Sigmoid colon (tissue), 7 donors: ENCODE results near the gene TARDBP. TPM values are rescaled to one million over a fixed set of nuclear protein-coding genes. Genes with fewer than 3 reads are reported as not detected.
"Not testable (repeated sequence)": the region's sequence is repeated elsewhere in the genome, so short reads cannot be mapped to it uniquely, and the experiment has no call there.

ENCODE experiments used
- DNase-seq: peaks from one replicate; pipeline ENCODE4 v3.0.0-alpha.2; 2019
- H3K27ac ChIP-seq, 4 donors: fragments of 200-600 bp; sonication (generic); one replicate each; pipeline ENCODE4 v1.5.1; 2016 to 2019; ENCODE audit warnings: mild to moderate bottlenecking in 1 of 4
- H3K27me3 ChIP-seq, 3 donors: fragments of 200-600 bp; sonication (generic); one replicate each; pipeline ENCODE4 v1.5.1; 2019; ENCODE audit warnings: mild to moderate bottlenecking in 1 of 3
- H3K36me3 ChIP-seq, 4 donors: fragments of 200-600 bp; sonication (generic); one replicate each; pipeline ENCODE4 v1.5.1; 2016 to 2019
- H3K4me1 ChIP-seq, 4 donors: fragments of 200-600 bp; sonication (generic); one replicate each; pipeline ENCODE4 v1.5.1; 2017 to 2019
- H3K4me3 ChIP-seq, 4 donors: fragments of 200-600 bp; sonication (generic); one replicate each; pipeline ENCODE4 v1.5.1; 2017 to 2019; ENCODE audit warnings: mild to moderate bottlenecking in 2 of 4, moderate library complexity in 1 of 4
- H3K9me3 ChIP-seq, 4 donors: fragments of 200-600 bp in 3 of 4; sonication (generic) in 3 of 4; one replicate each; pipeline versions ENCODE4 v1.5.1 to v1.6.1; 2013 to 2019
- CTCF ChIP-seq, 4 experiments: fragments of 450-650 bp in 3 of 4; fragments of 200-600 bp in 1 of 4; IDR thresholded peaks; one replicate each; pipeline ENCODE4 v1.5.1; 2016 to 2019; ENCODE audit warnings: antibody characterized with exemption in 4 of 4, mild to moderate bottlenecking in 3 of 4, moderate library complexity in 2 of 4
- EP300 ChIP-seq, 4 donors: sonication (generic); formaldehyde crosslinking; IDR thresholded peaks; one replicate each; pipeline ENCODE4 v1.6.1; 2017; ENCODE audit warnings: antibody characterized with exemption in 4 of 4
- POLR2A ChIP-seq, 2 donors: fragments of 450-650 bp; IDR thresholded peaks; one replicate each; pipeline ENCODE4 v1.6.1; 2016; ENCODE audit warnings: antibody characterized with exemption in 2 of 2, mild to moderate bottlenecking in 2 of 2, moderate library complexity in 2 of 2
- POLR2AphosphoS5 ChIP-seq, 4 donors: sonication (generic); formaldehyde crosslinking; IDR thresholded peaks; one replicate each; pipeline ENCODE4 v1.6.1; 2017; ENCODE audit warnings: antibody characterized with exemption in 4 of 4
- WGBS, 2 donors: extraction: QIAGEN DNeasy Blood & Tissue Kit; methylation state at CpG; one replicate each; pipeline ENCODE4 v1.1.7; 2013; 5-methylcytosine and 5-hydroxymethylcytosine counted together
- intact Hi-C: fragments of 100-400 bp; cut with DNase I; formaldehyde crosslinking; loops from one replicate; pipeline ENCODE4 v1.15.1; 2023
- polyA plus RNA-seq, 3 donors: library from polyadenylated mRNA; stranded (reverse); fragments of 200-250 nt; gene quantifications; one replicate each; pipeline ENCODE4 v1.2.3, GENCODE V29; 2013
- total RNA-seq, 4 donors: library from RNA; depleted of rRNA; stranded (reverse); fragments of >200 nt; gene quantifications; one replicate each; pipeline ENCODE4 v1.1.0, GENCODE V29; 2016
- donor health status: healthy with polysubstance abuse.
- donor health status: Bipolar disorder and iron deficiency.
- donor health status: healthy.

Gene TARDBP
- total and polyA plus RNA-seq, 7 donors = 68.6 to 158 (median 123) TPM

DNA sequence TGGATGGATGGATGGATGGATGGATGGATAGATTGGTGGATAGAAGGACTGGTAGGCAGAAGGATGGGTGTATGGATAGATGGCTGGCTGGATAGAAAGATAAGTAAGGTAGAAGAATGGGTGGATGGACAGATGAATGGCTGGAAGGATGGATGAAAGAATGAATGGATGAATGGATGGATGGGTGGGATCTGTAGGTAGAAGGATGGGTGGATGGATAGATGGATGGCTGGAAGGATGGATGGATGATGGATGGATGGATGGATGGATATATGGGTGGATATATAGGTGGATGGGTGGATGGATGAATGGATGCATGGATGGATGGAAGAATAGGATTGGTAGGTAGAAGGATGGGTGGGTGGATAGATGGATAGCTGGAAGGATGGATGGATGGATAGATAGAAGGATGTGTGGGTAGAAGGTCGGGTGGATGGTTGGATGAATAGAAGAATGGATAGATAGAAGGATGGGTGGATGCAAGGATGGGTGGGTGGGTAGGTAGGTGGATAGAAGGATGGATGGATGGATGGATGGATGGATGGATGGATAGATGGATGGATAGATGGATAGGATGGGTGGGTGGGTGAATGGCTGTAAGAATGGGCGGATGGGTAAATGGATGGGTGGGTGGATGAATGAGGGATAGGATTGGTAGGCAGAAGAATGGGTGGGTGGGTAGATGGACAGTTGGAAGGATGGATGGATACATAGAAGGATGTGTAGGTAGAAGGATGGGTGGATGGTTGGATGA lies 27.1 kb downstream of the TARDBP start:
- 74 to 78% methylated on average over 2 of the region's 2 CpGs for WGBS, 2 donors
- no peak for DNase-seq
- Histone ChIP-seq H3K4me1 (peaks cover 0 to 10% (median 7%) of the 10 kb centered on the region in 4 donors), H3K9me3 (no peaks in the 10 kb centered on the region), H3K36me3 (no peaks in the 10 kb centered on the region), H3K27ac (no peak overlapping the region), H3K4me3 (no peak overlapping the region), H3K27me3 (no peaks in the 10 kb centered on the region)
- intact Hi-C loops = loop anchor here (2.0 kb wide), 1 partner anchor 603 kb away; no protein-coding TSS in a partner anchor
- TF ChIP-seq POLR2AphosphoS5 (IDR thresholded peaks at IDR 0.05) (no peak), POLR2A (IDR thresholded peaks at IDR 0.05) (no peak), CTCF (IDR thresholded peaks at IDR 0.05) (no peak), EP300 (IDR thresholded peaks at IDR 0.05) (no peak)

DNA sequence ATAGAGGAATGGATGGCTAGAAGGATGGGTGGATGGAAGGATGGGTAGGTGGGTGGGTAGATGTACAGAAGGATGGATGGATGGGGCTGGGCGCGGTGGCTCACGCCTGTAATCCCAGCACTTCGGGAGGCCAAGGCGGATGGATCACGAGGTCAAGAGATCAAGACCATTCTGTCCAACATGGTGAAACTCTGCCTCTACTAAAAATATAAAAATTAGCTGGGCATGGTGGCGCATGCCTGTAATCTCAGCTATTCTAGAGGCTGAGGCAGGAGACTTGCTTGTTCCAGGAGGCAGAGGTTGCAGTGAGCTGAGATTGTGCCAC lies 27.6 kb downstream of the TARDBP start:
- H3K4me3 ChIP-seq, H3K36me3 ChIP-seq, H3K4me1 ChIP-seq, H3K27ac ChIP-seq, DNase-seq, H3K9me3 ChIP-seq, H3K27me3 ChIP-seq, intact Hi-C loops: not testable (repeated sequence)
- 90% methylated on average over 7 of the region's 7 CpGs for WGBS, 2 donors

GRCh38 chr1:11041048-11041447 lies 28.6 kb downstream of the TARDBP start:
- H3K4me3 ChIP-seq = no peak overlapping the region
- TF ChIP-seq EP300 (IDR thresholded peaks at IDR 0.05) = no peak
- no peak for TF ChIP-seq POLR2AphosphoS5 (IDR thresholded peaks at IDR 0.05)
- TF ChIP-seq POLR2A (IDR thresholded peaks at IDR 0.05) = no peak
- no peak for TF ChIP-seq CTCF (IDR thresholded peaks at IDR 0.05)
- intact Hi-C loops = no loop called here
- H3K4me1 ChIP-seq = peaks cover 0 to 10% (median 7%) of the 10 kb centered on the region in 4 donors
- DNase-seq = no peak
- no peaks in the 10 kb centered on the region for H3K36me3 ChIP-seq
- no peak overlapping the region for H3K27ac ChIP-seq
- H3K27me3 ChIP-seq = no peaks in the 10 kb centered on the region
- H3K9me3 ChIP-seq = no peaks in the 10 kb centered on the region

- no peaks in the 10 kb centered on the region for H3K36me3 ChIP-seq
- H3K27me3 ChIP-seq = no peaks in the 10 kb centered on the region
- peaks cover 0 to 10% (median 7%) of the 10 kb centered on the region in 4 donors for H3K4me1 ChIP-seq
- no peak for DNase-seq
- H3K27ac ChIP-seq = no peak overlapping the region
- no peak overlapping the region for H3K4me3 ChIP-seq
- no peaks in the 10 kb centered on the region for H3K9me3 ChIP-seq
- WGBS, 2 donors = 86% methylated on average over 3 of the region's 3 CpGs
- intact Hi-C loops = no loop called here
- TF ChIP-seq POLR2A (IDR thresholded peaks at IDR 0.05) (no peak), EP300 (IDR thresholded peaks at IDR 0.05) (no peak), CTCF (IDR thresholded peaks at IDR 0.05) (no peak), POLR2AphosphoS5 (IDR thresholded peaks at IDR 0.05) (no peak)
Measured at GRCh38 chr1:11042065-11042464, 29.6 kb downstream of the TARDBP start.

DNA sequence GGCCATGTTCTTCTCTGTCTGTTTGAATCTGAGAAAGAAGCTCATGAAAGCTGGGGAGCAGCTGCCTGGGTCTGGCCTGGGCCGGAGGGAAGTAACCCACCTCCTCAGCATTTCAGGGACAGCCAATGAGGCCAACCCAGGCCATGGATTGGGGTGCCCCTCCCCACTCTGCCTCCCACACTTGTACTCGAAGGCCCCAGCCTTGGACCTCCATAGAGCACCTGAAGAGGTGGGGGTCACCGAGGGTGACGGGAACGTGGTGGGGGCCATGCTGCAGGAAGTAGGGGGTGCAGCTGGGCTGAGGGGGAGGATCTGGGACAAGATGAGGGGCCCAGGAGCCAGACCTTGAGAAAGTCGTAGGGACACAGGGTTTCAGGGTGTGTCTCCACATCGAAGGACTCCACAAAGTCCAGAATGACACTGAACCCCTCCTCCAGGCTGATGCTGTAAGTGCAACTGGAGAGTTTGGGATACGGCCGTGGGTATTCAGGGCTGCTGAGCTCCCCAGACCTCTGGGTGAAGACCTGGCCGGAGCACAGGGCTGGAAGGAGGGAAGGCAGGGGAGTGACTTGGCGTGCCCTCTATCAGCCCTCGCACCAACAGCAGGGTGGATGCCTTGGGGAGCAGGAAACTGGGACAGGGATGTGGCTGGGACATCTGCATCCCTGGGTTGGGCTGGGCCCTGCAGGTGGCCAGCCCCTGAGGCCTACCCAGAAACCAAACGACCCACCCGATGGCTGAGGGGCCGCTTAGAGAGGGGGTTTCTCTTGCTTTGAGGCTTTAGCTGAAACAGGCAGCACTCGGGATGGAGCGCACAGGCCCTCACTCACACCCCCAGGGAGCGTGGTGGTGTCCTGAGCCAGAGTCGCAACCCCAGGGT lies 30.8 kb downstream of the TARDBP start:
- Histone ChIP-seq H3K4me3 (no peak overlapping the region), H3K9me3 (no peaks in the 10 kb centered on the region), H3K27me3 (no peaks in the 10 kb centered on the region), H3K36me3 (no peaks in the 10 kb centered on the region), H3K4me1 (peaks cover 0 to 5% (median 1%) of the 10 kb centered on the region in 4 donors), H3K27ac (no peak overlapping the region)
- TF ChIP-seq POLR2A (IDR thresholded peaks at IDR 0.05) (no peak), POLR2AphosphoS5 (IDR thresholded peaks at IDR 0.05) (no peak), EP300 (IDR thresholded peaks at IDR 0.05) (no peak), CTCF (IDR thresholded peaks at IDR 0.05) (no peak)
- intact Hi-C loops = no loop called here
- peak; percentile 43 for DNase-seq
- WGBS, 2 donors = 78 to 81% methylated on average over 19 of the region's 19 CpGs
